ENCODE measurements around the gene P2RY8. TPM values are rescaled to one million over a fixed set of nuclear protein-coding genes. Genes with fewer than 3 reads are reported as not detected.
"Not testable (repeated sequence)": the region's sequence is repeated elsewhere in the genome, so short reads cannot be mapped to it uniquely, and the experiment has no call there.

The P2RY8 gene
- total and polyA plus RNA-seq, 3 experiments from 2014 or later: 47.1 to 302 (median 50.1) TPM

DNA sequence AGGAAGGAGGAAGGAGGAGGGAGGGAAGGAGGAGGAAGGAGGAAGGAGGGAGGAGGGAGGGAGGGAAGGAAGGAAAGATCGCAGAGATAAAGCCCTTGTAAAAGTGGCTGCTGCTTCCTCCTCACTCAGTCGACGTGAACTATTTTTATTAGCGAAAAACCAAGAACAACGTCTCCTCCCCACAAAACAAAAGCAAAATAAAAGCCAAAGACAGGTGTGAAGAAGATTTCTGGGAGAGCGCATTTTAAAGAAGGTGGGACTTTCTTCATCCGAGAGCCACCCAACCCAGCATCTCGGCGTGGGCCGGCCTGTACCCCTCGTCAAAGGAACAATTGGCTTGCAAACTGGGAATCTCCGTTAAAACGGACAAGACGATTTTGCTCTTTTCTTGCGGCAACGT, 43.6 kb downstream of the P2RY8 start:
- Mint-ChIP-seq H3K36me3 (peaks cover 22 to 63% (median 24%) of the 10 kb centered on the region in 3 donors), H3K4me3 (peak overlapping the region in 3 of 7 donors; percentile 7 to 23 (median 8)), H3K4me1 (peaks cover 25 to 41% (median 31%) of the 10 kb centered on the region in 3 donors), H3K9me3 (peaks cover 0 to 7% (median 2%) of the 10 kb centered on the region in 5 donors), H3K27ac (peak overlapping the region; percentile 25 to 93 (median 70)), H3K27me3 (no peaks in the 10 kb centered on the region)
- H3K4me1 ChIP-seq (ENCODE audit: insufficient read depth, low read length): peaks cover 11% of the 10 kb centered on the region
- peaks cover 15% of the 10 kb centered on the region for H3K36me3 ChIP-seq (ENCODE audit: insufficient read depth, low read length)
- H3K9me3 ChIP-seq (ENCODE audit: low read length): no peaks in the 10 kb centered on the region
- no peaks in the 10 kb centered on the region for H3K27me3 ChIP-seq (ENCODE audit: insufficient read depth, low read length, poor library complexity, severe bottlenecking)
- DNase-seq: peak in 1 of 5 donors; percentile 45
- CTCF ChIA-PET: no interaction called here
- H3K4me3 ChIP-seq (ENCODE audit: low read length): no peak overlapping the region
- H3K27ac ChIP-seq (ENCODE audit: low read depth, low read length): no peak overlapping the region
- POLR2A ChIA-PET: no interaction called here

DNA sequence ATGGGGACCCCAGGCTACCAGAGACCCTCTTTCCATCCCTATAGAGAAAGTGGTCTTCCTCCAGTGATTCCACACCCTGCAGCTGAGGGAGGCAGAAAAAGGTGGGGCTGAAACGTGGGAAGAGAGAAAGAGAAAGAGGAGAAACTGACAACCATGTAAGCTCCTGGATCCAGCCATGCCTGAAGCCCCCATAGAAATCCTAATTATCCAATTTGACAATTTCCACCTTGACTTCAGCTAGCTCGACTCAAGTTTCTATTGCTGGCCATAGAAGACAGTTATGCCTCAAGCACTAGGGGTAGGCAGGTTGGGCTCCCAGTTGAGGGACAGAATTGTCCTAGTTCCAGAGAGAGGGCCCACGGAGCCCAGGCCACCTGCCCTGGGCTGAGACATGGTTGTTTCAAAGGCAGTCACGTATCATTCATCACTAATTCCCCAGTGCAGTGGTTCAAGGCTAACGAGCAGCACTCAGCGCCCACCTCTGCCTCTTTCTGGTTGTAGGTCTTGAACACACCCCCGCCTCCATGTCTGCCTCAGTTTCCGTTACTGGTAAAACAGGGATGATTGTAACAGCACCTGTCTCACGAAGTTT, 44.5 kb downstream of the P2RY8 start:
- peaks cover 20% of the 10 kb centered on the region for H3K36me3 ChIP-seq (ENCODE audit: insufficient read depth, low read length)
- Mint-ChIP-seq H3K9me3 (peaks cover 0 to 7% (median 2%) of the 10 kb centered on the region in 5 donors), H3K4me3 (peak overlapping the region in 2 of 7 donors; percentile 2 to 54), H3K27me3 (no peaks in the 10 kb centered on the region), H3K4me1 (peaks cover 24 to 41% (median 31%) of the 10 kb centered on the region in 3 donors), H3K36me3 (peaks cover 25 to 65% (median 27%) of the 10 kb centered on the region in 3 donors), H3K27ac (peak overlapping the region; percentile 54 to 95 (median 84))
- CTCF ChIA-PET: no interaction called here
- DNase-seq: no peak
- H3K9me3 ChIP-seq (ENCODE audit: low read length): no peaks in the 10 kb centered on the region
- H3K27me3 ChIP-seq (ENCODE audit: insufficient read depth, low read length, poor library complexity, severe bottlenecking): no peaks in the 10 kb centered on the region
- POLR2A ChIA-PET: no interaction called here
- H3K4me3 ChIP-seq (ENCODE audit: low read length): no peak overlapping the region
- H3K27ac ChIP-seq (ENCODE audit: low read depth, low read length): no peak overlapping the region
- peaks cover 11% of the 10 kb centered on the region for H3K4me1 ChIP-seq (ENCODE audit: insufficient read depth, low read length)

DNA sequence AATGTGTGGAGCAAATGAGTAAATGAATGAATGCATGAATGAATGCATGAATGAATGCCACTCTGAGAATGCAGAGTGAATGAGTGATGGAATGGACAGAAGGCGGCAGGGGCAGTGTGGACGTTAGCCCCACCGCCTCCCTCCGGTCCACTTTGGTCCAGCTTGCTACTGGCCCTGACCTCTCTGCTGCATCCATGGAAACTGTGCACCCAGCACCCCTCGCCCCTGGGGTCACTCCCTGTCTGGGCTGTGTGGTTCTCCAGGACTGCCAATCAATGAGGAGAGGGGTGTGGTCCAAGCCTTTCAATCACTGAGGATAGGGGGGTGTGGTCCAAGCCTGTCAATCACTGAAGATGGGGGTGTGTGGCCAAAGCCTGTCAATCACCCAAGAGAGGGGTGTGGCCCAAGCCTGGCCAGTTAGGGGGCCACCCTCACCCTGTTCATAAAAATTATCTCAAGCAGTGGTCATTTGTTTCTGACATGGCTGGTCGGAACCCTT, 45.1 kb downstream of the P2RY8 start:
- CTCF ChIA-PET: no interaction called here
- H3K27ac Mint-ChIP-seq: peak overlapping the region; percentile 54 to 95 (median 84)

DNA sequence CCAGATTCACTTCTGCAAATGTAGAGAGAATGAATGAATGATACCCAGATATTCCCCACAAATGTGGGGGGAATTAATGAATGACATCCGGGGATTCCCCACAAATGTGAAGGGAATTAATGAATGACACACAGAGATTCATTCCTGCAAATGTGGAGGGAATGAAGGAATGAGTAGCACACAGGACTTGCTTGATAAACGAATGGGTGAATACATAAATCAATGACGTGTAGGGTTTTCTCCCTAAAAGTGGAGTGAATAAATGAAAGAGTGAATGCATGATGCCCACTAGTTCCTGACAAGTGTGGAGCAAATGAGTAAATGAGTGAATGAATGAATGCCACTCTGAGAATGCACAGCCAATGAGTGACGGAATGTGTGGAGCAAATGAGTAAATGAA, 45.7 kb downstream of the P2RY8 start:
- H3K27me3 ChIP-seq (ENCODE audit: insufficient read depth, low read length, poor library complexity, severe bottlenecking); CTCF ChIA-PET; DNase-seq; H3K27ac ChIP-seq (ENCODE audit: low read depth, low read length); H3K9me3 ChIP-seq (ENCODE audit: low read length); H3K27me3 Mint-ChIP-seq; H3K9me3 Mint-ChIP-seq; H3K4me3 ChIP-seq (ENCODE audit: low read length); POLR2A ChIA-PET; H3K4me3 Mint-ChIP-seq: not testable (repeated sequence)
- Mint-ChIP-seq H3K36me3 (peaks cover 33 to 68% (median 35%) of the 10 kb centered on the region in 3 donors), H3K4me1 (peaks cover 26 to 45% (median 27%) of the 10 kb centered on the region in 3 donors), H3K27ac (peak overlapping the region in 4 of 8 donors; percentile 37 to 84 (median 49))
- peaks cover 31% of the 10 kb centered on the region for H3K36me3 ChIP-seq (ENCODE audit: insufficient read depth, low read length)
- peaks cover 14% of the 10 kb centered on the region for H3K4me1 ChIP-seq (ENCODE audit: insufficient read depth, low read length)

More for the DNA sequence above, 45.1 kb downstream of the P2RY8 start:
- POLR2A ChIA-PET: no interaction called here
- peak in 3 of 5 donors; percentile 59 to 84 (median 65) for DNase-seq
- Histone ChIP-seq H3K27me3 (ENCODE audit: insufficient read depth, low read length, poor library complexity, severe bottlenecking) (no peaks in the 10 kb centered on the region), H3K9me3 (ENCODE audit: low read length) (no peaks in the 10 kb centered on the region), H3K4me1 (ENCODE audit: insufficient read depth, low read length) (peaks cover 14% of the 10 kb centered on the region), H3K27ac (ENCODE audit: low read depth, low read length) (no peak overlapping the region), H3K4me3 (ENCODE audit: low read length) (no peak overlapping the region), H3K36me3 (ENCODE audit: insufficient read depth, low read length) (peaks cover 25% of the 10 kb centered on the region)
- Mint-ChIP-seq H3K9me3 (peaks cover 0 to 7% (median 2%) of the 10 kb centered on the region in 5 donors), H3K4me1 (peaks cover 29 to 47% (median 31%) of the 10 kb centered on the region in 3 donors), H3K36me3 (peaks cover 30 to 67% (median 33%) of the 10 kb centered on the region in 3 donors), H3K4me3 (peak overlapping the region in 2 of 7 donors; percentile 2 to 19), H3K27me3 (no peaks in the 10 kb centered on the region)

- not testable (repeated sequence) for H3K27me3 Mint-ChIP-seq, H3K4me3 Mint-ChIP-seq
Measured at GRCh38 chrX:1490723-1491122, 46.3 kb downstream of the P2RY8 start.

DNA sequence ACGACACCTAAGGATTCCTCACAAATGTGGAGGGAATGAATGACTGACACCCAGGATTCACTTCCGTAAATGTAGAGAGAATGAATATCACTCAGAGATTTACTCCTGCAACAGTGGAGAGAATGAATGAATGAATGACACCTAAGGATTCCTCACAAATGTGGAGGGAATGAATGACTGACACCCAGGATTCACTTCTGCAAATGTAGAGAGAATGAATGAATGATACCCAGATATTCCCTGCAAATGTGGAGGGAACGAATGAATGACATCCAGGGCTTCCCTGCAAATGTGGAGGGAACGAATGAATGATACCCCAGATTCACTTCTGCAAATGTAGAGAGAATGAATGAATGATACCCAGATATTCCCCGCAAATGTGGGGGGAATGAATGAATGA, 47.6 kb downstream of the P2RY8 start:
- POLR2A ChIA-PET; H3K4me3 Mint-ChIP-seq; H3K9me3 Mint-ChIP-seq; H3K4me3 ChIP-seq (ENCODE audit: low read length); DNase-seq; H3K27ac ChIP-seq (ENCODE audit: low read depth, low read length); H3K27me3 ChIP-seq (ENCODE audit: insufficient read depth, low read length, poor library complexity, severe bottlenecking); H3K9me3 ChIP-seq (ENCODE audit: low read length); H3K27me3 Mint-ChIP-seq; CTCF ChIA-PET: not testable (repeated sequence)
- H3K27ac Mint-ChIP-seq: peak overlapping the region in 4 of 8 donors; percentile 17 to 68 (median 56)
- peaks cover 35% of the 10 kb centered on the region for H3K36me3 ChIP-seq (ENCODE audit: insufficient read depth, low read length)
- H3K4me1 ChIP-seq (ENCODE audit: insufficient read depth, low read length): peaks cover 13% of the 10 kb centered on the region
- H3K4me1 Mint-ChIP-seq: peaks cover 17 to 39% (median 21%) of the 10 kb centered on the region in 3 donors
- peaks cover 35 to 67% (median 38%) of the 10 kb centered on the region in 3 donors for H3K36me3 Mint-ChIP-seq

More at GRCh38 chrX:1490723-1491122, 46.3 kb downstream of the P2RY8 start:
- H3K36me3 ChIP-seq (ENCODE audit: insufficient read depth, low read length): peaks cover 35% of the 10 kb centered on the region
- Mint-ChIP-seq H3K36me3 (peaks cover 35 to 68% (median 36%) of the 10 kb centered on the region in 3 donors), H3K4me1 (peaks cover 20 to 42% (median 25%) of the 10 kb centered on the region in 3 donors)
- H3K4me3 ChIP-seq (ENCODE audit: low read length); H3K9me3 Mint-ChIP-seq; H3K27ac Mint-ChIP-seq; DNase-seq; H3K27ac ChIP-seq (ENCODE audit: low read depth, low read length); H3K9me3 ChIP-seq (ENCODE audit: low read length); CTCF ChIA-PET; POLR2A ChIA-PET; H3K27me3 ChIP-seq (ENCODE audit: insufficient read depth, low read length, poor library complexity, severe bottlenecking): not testable (repeated sequence)
- H3K4me1 ChIP-seq (ENCODE audit: insufficient read depth, low read length): peaks cover 14% of the 10 kb centered on the region

DNA sequence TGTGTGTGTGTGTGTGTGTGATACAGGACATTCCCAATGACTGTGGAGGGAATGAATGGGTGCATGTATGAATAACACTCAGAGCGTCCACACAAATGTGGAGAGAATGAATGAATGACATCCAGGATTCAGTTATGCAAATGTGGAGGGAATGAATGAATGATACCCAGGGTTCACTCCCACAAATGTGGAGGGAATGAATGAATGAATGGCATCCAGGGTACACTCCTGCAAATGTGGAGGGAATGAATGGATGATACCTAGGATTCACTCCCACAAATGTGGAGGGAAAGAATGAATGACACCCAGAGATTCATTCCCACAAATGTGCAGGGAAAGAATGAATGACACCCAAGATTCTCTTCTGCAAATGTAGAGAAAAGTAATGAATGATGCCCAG, 48.2 kb downstream of the P2RY8 start:
- peaks cover 39% of the 10 kb centered on the region for H3K36me3 ChIP-seq (ENCODE audit: insufficient read depth, low read length)
- no peak for DNase-seq
- H3K27ac Mint-ChIP-seq: peak overlapping the region in 7 of 8 donors; percentile 47 to 90 (median 66)
- no peak overlapping the region for H3K27ac ChIP-seq (ENCODE audit: low read depth, low read length)
- H3K27me3 Mint-ChIP-seq: no peaks in the 10 kb centered on the region
- peaks cover 0 to 7% (median 2%) of the 10 kb centered on the region in 5 donors for H3K9me3 Mint-ChIP-seq
- H3K36me3 Mint-ChIP-seq: peaks cover 35 to 70% (median 41%) of the 10 kb centered on the region in 3 donors
- H3K9me3 ChIP-seq (ENCODE audit: low read length): no peaks in the 10 kb centered on the region
- H3K4me1 ChIP-seq (ENCODE audit: insufficient read depth, low read length): peaks cover 13% of the 10 kb centered on the region
- H3K4me1 Mint-ChIP-seq: peaks cover 23 to 40% (median 27%) of the 10 kb centered on the region in 3 donors
- CTCF ChIA-PET: no interaction called here
- no peak overlapping the region for H3K4me3 ChIP-seq (ENCODE audit: low read length)
- POLR2A ChIA-PET: no interaction called here
- no peaks in the 10 kb centered on the region for H3K27me3 ChIP-seq (ENCODE audit: insufficient read depth, low read length, poor library complexity, severe bottlenecking)
- H3K4me3 Mint-ChIP-seq: no peak overlapping the region

- DNase-seq: no peak
- no peak overlapping the region for H3K27ac ChIP-seq (ENCODE audit: low read depth, low read length)
- peaks cover 15% of the 10 kb centered on the region for H3K4me1 ChIP-seq (ENCODE audit: insufficient read depth, low read length)
- Mint-ChIP-seq H3K36me3 (peaks cover 35 to 69% (median 41%) of the 10 kb centered on the region in 3 donors), H3K27ac (peak overlapping the region in 7 of 8 donors; percentile 47 to 83 (median 66)), H3K4me1 (peaks cover 21 to 41% (median 26%) of the 10 kb centered on the region in 3 donors), H3K4me3 (no peak overlapping the region), H3K9me3 (peaks cover 0 to 7% (median 2%) of the 10 kb centered on the region in 5 donors), H3K27me3 (no peaks in the 10 kb centered on the region)
- CTCF ChIA-PET: no interaction called here
- no peaks in the 10 kb centered on the region for H3K27me3 ChIP-seq (ENCODE audit: insufficient read depth, low read length, poor library complexity, severe bottlenecking)
- no peak overlapping the region for H3K4me3 ChIP-seq (ENCODE audit: low read length)
- H3K9me3 ChIP-seq (ENCODE audit: low read length): no peaks in the 10 kb centered on the region
- H3K36me3 ChIP-seq (ENCODE audit: insufficient read depth, low read length): peaks cover 39% of the 10 kb centered on the region
- POLR2A ChIA-PET: no interaction called here
Measured at GRCh38 chrX:1488141-1488540, 48.8 kb downstream of the P2RY8 start.

All from CD8-positive, alpha-beta memory T cell (primary cell).